Cardiac septum (tissue), 1 donor: ENCODE measurements around the gene ZFYVE19. TPM values are rescaled to one million over a fixed set of nuclear protein-coding genes. Genes with fewer than 3 reads are reported as not detected.

Source experiments
- DNase-seq: peaks from one replicate; pipeline ENCODE4 v3.0.0-alpha.2; 2020; ENCODE audit warnings: low spot score
- intact Hi-C: fragments of 100-400 bp; cut with DNase I; formaldehyde crosslinking; loops from one replicate; pipeline ENCODE4 v1.14.0; 2022
- total RNA-seq: library from RNA; stranded (reverse); fragmentation: NEBNext Ultra II Directional; extraction: Animal tissue kit (Norgen Biotek cat#: 25700); gene quantifications from one replicate; pipeline ENCODE4 v1.2.1, GENCODE V29; 2021
- donor health status: DM: no; HTN: no; CAD: no.

ZFYVE19 gene
- total RNA-seq, 1 donor from 2014 or later: 11.0 TPM

- intact Hi-C loops: no loop called here
- no peak for DNase-seq
These were observed 56.9 kb downstream of the ZFYVE19 start for GRCh38 chr15:40863660-40864270.

Other genes with a start within 250 kb of the ZFYVE19 start
- 21.3 TPM for gene CCDC32, start 242.0 kb upstream of the ZFYVE19 start, total RNA-seq
- 8.7 TPM for gene RPUSD2, start 237.8 kb upstream of the ZFYVE19 start, total RNA-seq
- 0.43 TPM for gene KNL1, start 212.8 kb upstream of the ZFYVE19 start, total RNA-seq
- 0.51 TPM for gene RAD51, start 111.9 kb upstream of the ZFYVE19 start, total RNA-seq
- 21.1 TPM for gene RMDN3, start 51.8 kb upstream of the ZFYVE19 start, total RNA-seq
- gene GCHFR, start 43.0 kb upstream of the ZFYVE19 start, total RNA-seq: 1.6 TPM
- gene C15orf62, start 37.1 kb upstream of the ZFYVE19 start, total RNA-seq: not detected
- gene DNAJC17, start 384 bp downstream of the ZFYVE19 start, total RNA-seq: 19.1 TPM
- not detected for gene PPP1R14D, start 21.6 kb downstream of the ZFYVE19 start, total RNA-seq
- gene SPINT1, start 37.0 kb downstream of the ZFYVE19 start, total RNA-seq: 0.59 TPM
- 0.13 TPM for gene RHOV, start 67.1 kb downstream of the ZFYVE19 start, total RNA-seq
- 16.0 TPM for gene VPS18, start 87.4 kb downstream of the ZFYVE19 start, total RNA-seq
- gene DLL4, start 122.3 kb downstream of the ZFYVE19 start, total RNA-seq: 11.5 TPM
- 1.6 TPM for gene CHAC1, start 146.4 kb downstream of the ZFYVE19 start, total RNA-seq